Prostate gland (tissue), 2 donors: ENCODE measurements around the gene CCDC34.

Source experiments
- POLR2A ChIP-seq: fragments of 450-650 bp; IDR thresholded peaks from one replicate; pipeline ENCODE4 v1.6.1; 2016; ENCODE audit warnings: antibody characterized with exemption, mild to moderate bottlenecking
- TF ChIP-seq, protein P1 (sequence below), 4 experiments: fragments of 200-600 bp in 2 of 4; fragments of 450-650 bp in 2 of 4; sonication (generic) in 2 of 4; IDR thresholded peaks; 1 replicate in 3 of 4; 2 replicates in 1 of 4; pipeline ENCODE4 v1.5.1; 2016 to 2019; ENCODE audit warnings: antibody characterized with exemption in 4 of 4, mild to moderate bottlenecking in 2 of 4, moderate library complexity in 2 of 4

DNA sequence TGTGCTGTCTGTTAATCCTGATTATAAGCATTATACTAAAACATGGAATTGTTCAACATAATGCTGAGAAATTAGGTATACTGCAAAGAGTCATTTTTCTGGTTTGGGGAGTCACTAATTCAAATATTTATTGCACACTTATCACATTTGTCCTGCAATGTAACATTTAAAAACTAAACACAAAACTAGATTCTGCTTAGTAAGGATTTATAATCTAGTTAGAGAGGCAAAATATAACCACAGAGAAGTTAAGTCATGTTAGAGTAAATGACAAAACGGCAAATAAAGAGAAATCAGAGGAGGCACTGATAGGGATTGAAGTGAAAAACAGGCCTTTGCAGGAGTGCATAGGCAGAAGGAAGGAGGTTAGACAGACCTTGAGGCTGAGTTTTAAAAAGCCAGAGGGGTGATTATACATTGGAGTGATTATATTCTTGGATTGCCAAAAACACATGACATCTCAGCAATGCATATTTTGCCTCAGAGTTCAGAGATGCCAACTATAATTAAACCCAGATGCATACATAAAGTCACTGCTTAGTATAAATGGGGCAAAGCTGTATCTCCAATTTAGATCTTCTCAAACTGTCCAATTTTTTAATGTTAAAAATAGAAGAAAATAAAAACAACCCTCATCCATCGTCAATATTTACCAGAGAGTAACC lies 49.7 kb downstream of the CCDC34 start:
- no peak for TF ChIP-seq POLR2A
- TF ChIP-seq, protein P1, sequence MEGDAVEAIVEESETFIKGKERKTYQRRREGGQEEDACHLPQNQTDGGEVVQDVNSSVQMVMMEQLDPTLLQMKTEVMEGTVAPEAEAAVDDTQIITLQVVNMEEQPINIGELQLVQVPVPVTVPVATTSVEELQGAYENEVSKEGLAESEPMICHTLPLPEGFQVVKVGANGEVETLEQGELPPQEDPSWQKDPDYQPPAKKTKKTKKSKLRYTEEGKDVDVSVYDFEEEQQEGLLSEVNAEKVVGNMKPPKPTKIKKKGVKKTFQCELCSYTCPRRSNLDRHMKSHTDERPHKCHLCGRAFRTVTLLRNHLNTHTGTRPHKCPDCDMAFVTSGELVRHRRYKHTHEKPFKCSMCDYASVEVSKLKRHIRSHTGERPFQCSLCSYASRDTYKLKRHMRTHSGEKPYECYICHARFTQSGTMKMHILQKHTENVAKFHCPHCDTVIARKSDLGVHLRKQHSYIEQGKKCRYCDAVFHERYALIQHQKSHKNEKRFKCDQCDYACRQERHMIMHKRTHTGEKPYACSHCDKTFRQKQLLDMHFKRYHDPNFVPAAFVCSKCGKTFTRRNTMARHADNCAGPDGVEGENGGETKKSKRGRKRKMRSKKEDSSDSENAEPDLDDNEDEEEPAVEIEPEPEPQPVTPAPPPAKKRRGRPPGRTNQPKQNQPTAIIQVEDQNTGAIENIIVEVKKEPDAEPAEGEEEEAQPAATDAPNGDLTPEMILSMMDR (IDR thresholded peaks at IDR 0.05): no peak
